Panc1 (cell line): Measurements from ENCODE around the gene SPAG5.

Source experiments
- POLR2AphosphoS5 ChIP-seq: IDR thresholded peaks from 2 replicates; pipeline ENCODE4 v1.6.1; 2012; ENCODE audit warnings: mild to moderate bottlenecking, low read depth, low read length, moderate library complexity
- TF ChIP-seq, protein P1 (sequence below): fragments of 450-650 bp; IDR thresholded peaks from 2 replicates; pipeline ENCODE4 v1.5.1; 2017; ENCODE audit warnings: mild to moderate bottlenecking

DNA sequence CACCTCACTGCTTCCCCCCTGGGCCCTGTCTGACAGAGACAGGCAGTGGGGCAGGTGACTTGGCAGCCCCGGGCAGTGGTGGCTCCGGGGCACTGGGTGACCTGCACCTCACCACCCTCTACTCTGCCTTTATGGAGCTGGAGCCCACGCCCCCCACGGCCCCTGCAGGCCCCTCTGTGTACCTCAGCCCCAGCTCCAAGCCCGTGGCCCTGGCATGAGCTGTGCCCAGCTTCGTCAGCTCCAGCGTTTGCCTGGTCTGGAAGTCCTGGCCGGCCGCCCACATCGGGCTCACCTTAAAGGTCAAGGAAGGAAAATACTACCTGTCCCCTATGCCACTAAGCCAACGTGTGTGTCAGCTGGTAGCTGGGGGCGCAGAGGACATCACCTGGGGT lies 61.6 kb downstream of the SPAG5 start:
- TF ChIP-seq, protein P1, sequence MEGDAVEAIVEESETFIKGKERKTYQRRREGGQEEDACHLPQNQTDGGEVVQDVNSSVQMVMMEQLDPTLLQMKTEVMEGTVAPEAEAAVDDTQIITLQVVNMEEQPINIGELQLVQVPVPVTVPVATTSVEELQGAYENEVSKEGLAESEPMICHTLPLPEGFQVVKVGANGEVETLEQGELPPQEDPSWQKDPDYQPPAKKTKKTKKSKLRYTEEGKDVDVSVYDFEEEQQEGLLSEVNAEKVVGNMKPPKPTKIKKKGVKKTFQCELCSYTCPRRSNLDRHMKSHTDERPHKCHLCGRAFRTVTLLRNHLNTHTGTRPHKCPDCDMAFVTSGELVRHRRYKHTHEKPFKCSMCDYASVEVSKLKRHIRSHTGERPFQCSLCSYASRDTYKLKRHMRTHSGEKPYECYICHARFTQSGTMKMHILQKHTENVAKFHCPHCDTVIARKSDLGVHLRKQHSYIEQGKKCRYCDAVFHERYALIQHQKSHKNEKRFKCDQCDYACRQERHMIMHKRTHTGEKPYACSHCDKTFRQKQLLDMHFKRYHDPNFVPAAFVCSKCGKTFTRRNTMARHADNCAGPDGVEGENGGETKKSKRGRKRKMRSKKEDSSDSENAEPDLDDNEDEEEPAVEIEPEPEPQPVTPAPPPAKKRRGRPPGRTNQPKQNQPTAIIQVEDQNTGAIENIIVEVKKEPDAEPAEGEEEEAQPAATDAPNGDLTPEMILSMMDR = no peak
- no peak for TF ChIP-seq POLR2AphosphoS5
